ENCODE results near the gene CLTA.
"Not testable (repeated sequence)": the region's sequence is repeated elsewhere in the genome, so short reads cannot be mapped to it uniquely, and the experiment has no call there.

Gene CLTA

DNA sequence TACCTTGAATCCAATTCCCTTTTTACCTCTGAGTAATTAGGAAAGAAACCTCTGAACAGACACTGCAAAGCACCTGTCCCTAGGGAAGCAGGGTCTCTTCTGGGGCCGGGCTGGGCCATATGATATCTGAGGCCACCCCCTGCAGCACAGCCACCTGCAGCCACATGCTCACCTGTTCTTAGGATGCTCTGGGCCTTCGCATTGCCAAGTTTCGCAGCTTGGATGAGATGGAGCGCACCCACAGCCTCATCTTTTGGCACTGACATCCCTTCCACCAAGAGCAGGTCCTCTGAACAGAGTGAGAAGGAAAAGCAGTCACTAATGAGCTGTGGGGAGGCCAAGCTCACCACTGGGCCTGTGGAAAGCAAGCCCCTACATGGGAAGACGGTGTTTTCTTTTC lies 27.3 kb downstream of the CLTA start:
- Mint-ChIP-seq H3K4me3 (no peak overlapping the region), H3K27ac (peak overlapping the region; percentile 71), H3K36me3 (peaks cover 14% of the 10 kb centered on the region), H3K27me3 (no peaks in the 10 kb centered on the region), H3K4me1 (ENCODE audit: low read depth) (peaks cover 46% of the 10 kb centered on the region), H3K9me3 (ENCODE audit: low read depth) (peaks cover 4% of the 10 kb centered on the region)

DNA sequence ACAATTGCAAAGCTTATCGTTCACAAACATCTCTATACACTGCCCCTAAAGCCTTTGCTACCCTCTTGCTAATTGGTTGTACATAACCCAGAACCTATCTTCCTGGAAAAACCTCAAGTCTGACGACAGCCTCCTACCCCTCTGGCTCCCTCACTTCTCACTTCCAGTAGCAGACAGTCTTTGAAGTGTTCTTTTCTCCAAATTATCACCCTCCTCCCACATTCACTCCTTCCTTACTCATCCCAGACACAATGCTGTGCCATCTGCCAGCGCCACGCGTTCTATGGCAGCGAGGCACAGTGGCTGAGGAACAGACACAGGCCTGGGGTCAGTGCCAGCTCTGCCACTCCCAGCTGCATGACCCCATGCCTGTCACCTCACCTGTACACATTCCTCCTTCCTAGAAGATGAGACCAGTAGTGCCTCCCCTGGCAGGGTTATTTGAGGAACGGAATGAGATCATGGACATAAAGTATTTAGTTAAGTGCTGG lies 27.7 kb downstream of the CLTA start:
- Mint-ChIP-seq H3K9me3 (ENCODE audit: low read depth) (peaks cover 4% of the 10 kb centered on the region), H3K27me3 (no peaks in the 10 kb centered on the region), H3K4me1 (ENCODE audit: low read depth) (peaks cover 42% of the 10 kb centered on the region), H3K27ac (peak overlapping the region; percentile 71), H3K36me3 (peaks cover 18% of the 10 kb centered on the region), H3K4me3 (no peak overlapping the region)

DNA sequence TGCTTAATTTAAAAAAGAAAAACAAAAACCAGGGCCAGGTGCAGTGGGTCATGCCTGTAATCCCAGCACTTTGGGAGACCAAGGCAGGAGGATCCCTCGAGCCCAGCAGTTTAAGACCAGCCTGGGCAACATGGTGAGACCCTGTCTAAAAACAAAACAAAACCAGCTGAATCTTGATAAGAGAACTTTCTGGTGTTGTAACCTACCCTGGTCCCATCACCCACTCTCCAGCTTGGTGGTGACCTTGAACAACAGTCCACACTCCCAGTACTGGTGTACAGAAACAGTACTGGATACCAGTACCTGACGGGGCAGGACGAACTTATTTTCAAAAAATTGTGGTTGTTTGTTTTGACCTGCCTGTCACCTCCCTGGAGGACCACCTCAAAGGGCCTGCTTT lies 30.9 kb downstream of the CLTA start:
- H3K9me3 Mint-ChIP-seq (ENCODE audit: low read depth), result peaks cover 4% of the 10 kb centered on the region
- H3K4me1 Mint-ChIP-seq (ENCODE audit: low read depth), result peaks cover 26% of the 10 kb centered on the region
- H3K27me3 Mint-ChIP-seq, result no peaks in the 10 kb centered on the region
- no peak overlapping the region for H3K4me3 Mint-ChIP-seq
- H3K36me3 Mint-ChIP-seq, result peaks cover 22% of the 10 kb centered on the region
- no peak overlapping the region for H3K27ac Mint-ChIP-seq

DNA sequence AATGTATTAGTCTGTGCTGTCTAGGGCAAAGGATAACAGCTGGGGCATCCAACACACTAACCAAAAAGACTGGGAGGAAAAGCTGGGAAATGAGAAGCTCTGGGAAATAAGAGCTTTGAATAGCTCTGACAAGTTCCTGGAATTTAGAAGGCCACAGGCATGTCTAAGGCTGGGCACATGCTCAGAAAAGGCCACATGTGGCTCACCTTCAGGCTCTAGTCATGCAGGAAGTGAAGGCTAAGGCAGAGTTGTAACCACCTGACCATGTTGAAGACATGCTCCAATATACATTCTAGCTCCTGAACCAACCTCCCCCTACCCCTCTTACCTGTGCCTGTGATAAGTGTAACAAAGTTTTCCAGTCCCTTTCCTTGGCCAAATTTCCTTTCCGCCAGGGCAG lies 31.7 kb downstream of the CLTA start:
- Mint-ChIP-seq H3K36me3 (peaks cover 25% of the 10 kb centered on the region), H3K4me1 (ENCODE audit: low read depth) (peaks cover 22% of the 10 kb centered on the region), H3K27ac (no peak overlapping the region), H3K9me3 (ENCODE audit: low read depth) (peaks cover 4% of the 10 kb centered on the region), H3K27me3 (no peaks in the 10 kb centered on the region), H3K4me3 (no peak overlapping the region)

DNA sequence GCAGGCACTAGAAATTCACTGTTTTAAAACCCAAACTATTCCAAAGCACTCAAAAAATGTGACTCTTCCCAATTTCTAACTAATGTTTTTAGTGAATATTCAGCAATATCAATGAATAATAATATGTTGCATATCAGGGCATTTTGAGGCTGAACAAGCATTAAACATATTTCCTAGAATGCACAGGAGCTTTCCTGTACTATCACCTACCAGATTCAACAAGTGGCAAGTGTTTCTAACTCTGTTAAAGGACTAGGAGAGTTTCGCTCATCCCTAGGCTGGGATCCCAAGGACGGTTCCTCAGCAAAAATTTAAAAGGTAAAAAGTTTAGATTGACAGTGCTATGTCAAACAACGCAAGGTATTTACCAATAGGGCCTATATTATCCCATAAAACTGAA lies 46.5 kb downstream of the CLTA start:
- no peak overlapping the region for H3K27ac Mint-ChIP-seq
- no peaks in the 10 kb centered on the region for H3K4me1 Mint-ChIP-seq (ENCODE audit: low read depth)
- no peaks in the 10 kb centered on the region for H3K9me3 Mint-ChIP-seq (ENCODE audit: low read depth)
- H3K27me3 Mint-ChIP-seq, result no peaks in the 10 kb centered on the region
- no peak overlapping the region for H3K4me3 Mint-ChIP-seq
- H3K36me3 Mint-ChIP-seq, result peaks cover 20% of the 10 kb centered on the region

DNA sequence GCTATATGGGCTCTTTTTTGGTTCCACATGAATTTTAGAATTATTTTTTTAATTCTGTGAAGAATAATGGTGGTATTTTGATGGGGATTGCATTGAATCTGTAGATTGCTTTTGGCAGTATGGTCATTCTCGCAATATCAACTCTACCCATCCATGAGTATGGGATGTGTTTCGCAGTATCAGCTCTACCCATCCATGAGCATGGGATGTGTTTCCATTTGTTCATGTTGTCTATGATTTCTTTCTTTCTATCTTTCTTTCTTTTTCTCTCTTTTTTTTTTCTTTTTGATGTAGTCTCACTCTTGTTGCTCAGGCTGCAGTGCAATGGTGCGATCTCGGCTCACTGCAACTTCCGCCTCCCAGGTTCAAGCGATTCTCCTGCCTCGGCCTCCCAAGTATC lies 48.5 kb downstream of the CLTA start:
- H3K4me3 Mint-ChIP-seq; H3K27ac Mint-ChIP-seq; H3K4me1 Mint-ChIP-seq (ENCODE audit: low read depth); H3K9me3 Mint-ChIP-seq (ENCODE audit: low read depth); H3K27me3 Mint-ChIP-seq: not testable (repeated sequence)
- H3K36me3 Mint-ChIP-seq, result peaks cover 19% of the 10 kb centered on the region

DNA sequence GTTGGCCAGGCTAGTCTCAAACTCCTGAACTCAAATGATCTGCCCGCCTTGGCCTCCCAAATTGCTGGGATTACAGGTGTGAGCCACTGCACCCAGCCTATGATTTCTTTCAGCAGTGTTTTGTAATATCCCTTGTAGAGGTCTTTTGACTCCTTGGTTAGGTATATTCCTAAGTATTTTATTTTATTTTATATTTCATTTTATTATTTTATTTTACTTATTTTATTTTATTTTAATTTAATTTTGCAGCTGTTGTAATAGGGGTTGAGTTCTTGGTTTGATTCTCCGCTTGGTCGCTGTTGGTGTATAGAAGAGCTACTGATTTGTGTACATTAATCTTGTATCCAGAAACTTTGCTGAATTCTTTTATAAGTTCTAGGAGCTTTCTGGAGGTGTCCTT lies 49.0 kb downstream of the CLTA start:
- not testable (repeated sequence) for H3K27ac Mint-ChIP-seq

DNA sequence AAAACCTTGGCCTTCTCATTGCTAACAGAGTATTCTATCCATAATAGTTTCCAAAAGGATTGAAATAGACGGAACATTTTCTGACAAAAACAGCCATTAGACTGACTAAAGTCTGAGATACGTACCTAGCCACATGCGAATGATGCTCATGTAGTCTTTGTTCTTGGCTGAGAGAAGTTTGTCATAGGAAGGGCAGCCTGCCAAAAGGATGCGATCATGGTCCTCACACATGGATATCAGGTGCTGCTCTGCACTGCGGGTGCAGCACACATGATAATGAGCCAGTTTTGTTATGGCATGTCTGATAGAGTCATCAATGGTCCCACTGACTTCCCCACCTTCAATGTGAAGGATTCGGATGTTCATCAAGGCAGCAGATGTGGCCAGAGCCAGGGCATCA lies 55.2 kb downstream of the CLTA start:
- Mint-ChIP-seq H3K27ac (no peak overlapping the region), H3K9me3 (ENCODE audit: low read depth) (no peaks in the 10 kb centered on the region), H3K4me1 (ENCODE audit: low read depth) (peaks cover 13% of the 10 kb centered on the region), H3K4me3 (no peak overlapping the region), H3K27me3 (no peaks in the 10 kb centered on the region), H3K36me3 (peaks cover 5% of the 10 kb centered on the region)

More for the DNA sequence above, 49.0 kb downstream of the CLTA start:
- H3K4me1 Mint-ChIP-seq (ENCODE audit: low read depth); H3K27me3 Mint-ChIP-seq; H3K4me3 Mint-ChIP-seq; H3K9me3 Mint-ChIP-seq (ENCODE audit: low read depth): not testable (repeated sequence)
- H3K36me3 Mint-ChIP-seq, result peaks cover 19% of the 10 kb centered on the region

DNA sequence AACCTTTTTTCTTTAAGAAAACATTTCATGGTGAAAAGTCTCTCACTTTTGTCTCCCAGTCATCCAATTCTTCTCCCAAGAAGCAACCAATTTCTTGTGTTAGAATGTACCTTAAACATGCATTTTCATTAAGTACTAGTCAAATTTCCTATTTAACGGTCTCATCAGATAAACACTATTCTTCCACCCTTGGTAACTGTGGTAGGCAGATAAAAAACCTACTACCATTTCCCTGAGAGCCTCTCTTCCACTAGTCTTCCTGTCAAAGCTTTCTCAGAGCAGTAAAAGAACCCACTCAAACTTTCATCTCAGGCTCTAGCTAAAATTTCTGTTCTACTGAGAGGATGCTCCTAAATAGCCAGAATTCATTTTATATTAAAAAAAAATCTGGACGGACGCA lies 56.6 kb downstream of the CLTA start:
- no peaks in the 10 kb centered on the region for H3K27me3 Mint-ChIP-seq
- peaks cover 5% of the 10 kb centered on the region for H3K36me3 Mint-ChIP-seq
- peaks cover 15% of the 10 kb centered on the region for H3K4me1 Mint-ChIP-seq (ENCODE audit: low read depth)
- no peak overlapping the region for H3K4me3 Mint-ChIP-seq
- H3K9me3 Mint-ChIP-seq (ENCODE audit: low read depth), result no peaks in the 10 kb centered on the region
- H3K27ac Mint-ChIP-seq, result peak overlapping the region; percentile 23

DNA sequence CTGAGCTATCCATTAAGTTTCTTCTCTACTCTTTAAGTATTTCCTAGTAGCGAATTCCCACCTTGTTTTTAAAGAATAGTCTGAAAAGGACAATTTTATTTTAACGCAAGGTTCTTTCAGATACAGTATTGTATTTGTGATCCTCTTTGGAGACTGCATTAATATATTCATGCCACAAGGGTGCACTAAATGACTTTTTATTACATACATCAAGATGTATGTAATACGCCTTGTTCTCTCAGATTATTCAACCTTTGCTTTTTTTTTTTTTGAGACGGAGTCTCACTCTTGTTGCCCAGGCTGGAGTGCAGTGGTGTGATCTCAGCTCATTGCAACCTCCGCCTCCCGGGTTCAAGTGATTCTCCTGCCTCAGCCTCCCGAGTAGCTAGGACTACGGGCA lies 57.3 kb downstream of the CLTA start:
- not testable (repeated sequence) for H3K36me3 Mint-ChIP-seq; H3K27ac Mint-ChIP-seq; H3K27me3 Mint-ChIP-seq; H3K4me3 Mint-ChIP-seq; H3K9me3 Mint-ChIP-seq (ENCODE audit: low read depth)
- H3K4me1 Mint-ChIP-seq (ENCODE audit: low read depth), result peaks cover 15% of the 10 kb centered on the region

DNA sequence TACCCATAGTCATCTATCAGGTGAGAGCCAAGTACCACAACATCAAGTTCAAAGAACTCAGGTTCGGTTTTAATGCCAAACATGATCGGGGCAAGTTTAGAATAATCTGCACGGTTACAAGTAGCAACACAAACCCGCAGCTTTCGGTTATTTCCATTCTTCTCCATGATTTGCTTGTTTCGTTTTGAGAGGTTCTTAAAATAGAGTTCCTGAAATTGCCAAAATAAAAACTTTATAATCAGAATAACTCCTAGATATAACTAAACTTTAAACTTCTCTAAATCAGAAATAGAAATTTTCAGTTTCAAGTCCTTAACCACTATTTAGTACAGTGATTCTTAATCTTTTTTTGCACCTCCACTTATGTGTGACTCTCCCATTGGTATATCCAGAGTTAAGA lies 58.5 kb downstream of the CLTA start:
- Mint-ChIP-seq H3K4me1 (ENCODE audit: low read depth) (peaks cover 15% of the 10 kb centered on the region), H3K27ac (no peak overlapping the region), H3K36me3 (peaks cover 3% of the 10 kb centered on the region), H3K9me3 (ENCODE audit: low read depth) (no peaks in the 10 kb centered on the region), H3K4me3 (no peak overlapping the region), H3K27me3 (no peaks in the 10 kb centered on the region)

DNA sequence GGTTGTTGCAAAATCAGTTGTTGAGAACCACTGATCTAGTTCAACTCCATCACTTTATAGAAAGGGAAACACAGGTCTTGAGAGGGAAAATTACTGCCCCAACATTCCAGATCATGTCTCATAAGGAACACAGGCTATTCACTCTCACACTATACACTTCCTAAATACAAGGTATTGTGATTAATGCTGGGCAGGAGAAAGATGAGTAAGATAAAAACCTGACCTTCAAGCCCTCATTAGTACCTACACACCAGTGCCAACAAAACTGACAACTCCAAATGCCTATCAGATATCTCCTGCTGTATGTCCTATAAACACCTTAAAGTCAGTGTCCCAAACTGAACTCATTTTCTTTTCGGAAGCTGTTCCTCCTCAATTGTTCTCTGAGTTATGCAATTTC lies 59.4 kb downstream of the CLTA start:
- Mint-ChIP-seq H3K36me3 (peaks cover 3% of the 10 kb centered on the region), H3K9me3 (ENCODE audit: low read depth) (no peaks in the 10 kb centered on the region), H3K4me3 (no peak overlapping the region), H3K27ac (no peak overlapping the region), H3K27me3 (no peaks in the 10 kb centered on the region), H3K4me1 (ENCODE audit: low read depth) (peaks cover 15% of the 10 kb centered on the region)

DNA sequence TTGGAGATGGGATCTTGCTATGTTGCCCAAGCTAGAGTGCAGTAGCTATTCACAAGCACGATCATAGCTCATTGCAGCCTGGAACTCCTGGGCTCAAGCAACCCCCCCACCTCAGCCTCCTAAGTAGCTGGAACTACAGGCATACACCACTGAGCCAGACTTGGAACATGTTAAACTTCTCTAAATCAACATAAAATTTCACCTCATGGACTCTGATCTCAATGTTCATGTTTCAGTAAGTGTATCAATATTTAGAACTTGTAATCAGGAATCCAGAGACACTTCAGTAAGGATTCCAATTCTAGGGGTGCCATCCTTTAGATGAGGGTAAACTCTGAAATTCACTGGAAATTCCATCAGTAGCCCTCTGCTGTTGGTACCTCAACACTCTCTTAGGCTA lies 60.7 kb downstream of the CLTA start:
- peaks cover 3% of the 10 kb centered on the region for H3K36me3 Mint-ChIP-seq
- no peak overlapping the region for H3K4me3 Mint-ChIP-seq
- H3K27ac Mint-ChIP-seq, result no peak overlapping the region
- H3K4me1 Mint-ChIP-seq (ENCODE audit: low read depth), result peaks cover 15% of the 10 kb centered on the region
- H3K27me3 Mint-ChIP-seq, result no peaks in the 10 kb centered on the region
- H3K9me3 Mint-ChIP-seq (ENCODE audit: low read depth), result no peaks in the 10 kb centered on the region

DNA sequence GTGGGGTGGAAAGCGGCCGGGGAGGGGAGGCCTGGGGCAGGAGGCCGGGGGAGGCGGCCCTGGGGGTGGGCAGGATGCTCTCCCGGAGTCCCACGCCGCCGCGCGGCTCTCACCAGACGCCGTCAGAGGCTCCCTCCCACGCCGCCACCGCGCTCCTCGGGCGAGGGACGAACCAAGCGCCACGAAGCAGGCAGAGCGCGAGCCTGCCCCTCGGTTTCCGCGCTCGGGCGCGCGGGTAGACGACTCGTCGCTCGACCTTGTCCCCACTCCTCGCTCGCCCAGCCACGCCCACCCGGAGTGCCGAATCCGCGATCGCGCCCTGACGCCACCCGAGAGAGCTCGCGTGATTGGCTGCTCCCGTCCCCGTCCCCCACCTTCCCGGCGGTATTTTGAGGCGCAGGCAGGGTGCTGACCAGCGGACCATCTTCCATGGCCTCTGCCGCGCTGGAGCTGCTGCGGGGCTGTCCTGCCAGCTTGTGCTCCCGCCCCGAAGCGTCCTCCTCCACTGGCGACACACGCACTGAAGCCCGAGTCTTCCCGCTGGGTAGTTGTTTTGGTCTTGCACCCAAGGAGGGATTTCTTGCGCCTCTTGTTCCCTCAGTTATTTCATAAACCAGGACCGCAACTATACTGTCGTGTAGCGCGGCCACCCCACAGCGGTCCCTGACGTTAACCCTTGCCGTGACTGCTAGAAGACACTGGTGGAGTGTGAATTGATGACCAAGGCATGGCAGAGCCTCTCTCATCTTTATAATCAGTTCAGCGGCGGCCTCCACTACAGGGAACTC lies 67.7 kb downstream of the CLTA start, which contains the start of gene GNE:
Gene GNE, minus strand, starts transcription at position 241 of the 788 bp plus-strand sequence. CDS start 9,093 bp downstream, outside the sequence.
- Mint-ChIP-seq H3K4me1 (ENCODE audit: low read depth) (peaks cover 10% of the 10 kb centered on the region), H3K9me3 (ENCODE audit: low read depth) (no peaks in the 10 kb centered on the region)

DNA sequence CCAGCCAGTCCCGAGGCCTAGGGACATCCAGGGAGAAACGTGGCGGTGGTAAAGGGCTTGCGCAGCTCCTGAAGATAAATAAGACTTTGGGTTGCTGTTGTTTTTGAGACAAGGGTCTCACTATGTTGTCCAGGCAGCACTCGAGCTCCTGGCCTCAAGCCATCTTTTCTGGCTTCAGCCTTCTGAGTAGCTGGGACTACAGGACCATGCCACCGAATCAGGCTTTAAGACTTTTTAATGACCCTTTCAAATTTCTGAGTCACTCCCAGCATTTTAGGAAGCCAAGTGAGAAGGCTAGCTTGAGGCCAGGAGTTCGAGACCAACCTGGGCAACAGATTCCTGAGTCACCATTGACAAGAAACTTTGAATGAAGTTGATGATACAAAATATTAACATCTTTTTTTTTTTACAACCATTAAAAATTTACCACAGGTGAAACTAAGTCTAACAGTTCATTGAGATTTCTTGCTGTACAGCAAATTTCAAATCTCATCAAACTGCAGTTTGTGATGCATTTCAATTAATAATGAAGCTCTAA lies 68.3 kb downstream of the CLTA start:
- Mint-ChIP-seq H3K4me1 (ENCODE audit: low read depth) (peaks cover 10% of the 10 kb centered on the region), H3K4me3 (peak overlapping the region; percentile 92), H3K27ac (peak overlapping the region; percentile 90), H3K36me3 (no peaks in the 10 kb centered on the region), H3K27me3 (no peaks in the 10 kb centered on the region), H3K9me3 (ENCODE audit: low read depth) (no peaks in the 10 kb centered on the region)

More for the DNA sequence above, 67.7 kb downstream of the CLTA start, which contains the start of gene GNE:
- Mint-ChIP-seq H3K36me3 (no peaks in the 10 kb centered on the region), H3K27me3 (no peaks in the 10 kb centered on the region), H3K27ac (peak within 1 kb of the TSS; percentile 90), H3K4me3 (peak within 1 kb of the TSS; percentile 92)
